ENCODE results near the gene DUOXA1. TPM values are rescaled to one million over a fixed set of nuclear protein-coding genes. Genes with fewer than 3 reads are reported as not detected.

DUOXA1 gene
- total and polyA plus RNA-seq, 9 of the 15 experiments (the other 6 are each of a cell fraction or from before 2014, with no cell fraction given), result 0.17 to 0.74 (median 0.24) TPM; not detected in 6

DNA sequence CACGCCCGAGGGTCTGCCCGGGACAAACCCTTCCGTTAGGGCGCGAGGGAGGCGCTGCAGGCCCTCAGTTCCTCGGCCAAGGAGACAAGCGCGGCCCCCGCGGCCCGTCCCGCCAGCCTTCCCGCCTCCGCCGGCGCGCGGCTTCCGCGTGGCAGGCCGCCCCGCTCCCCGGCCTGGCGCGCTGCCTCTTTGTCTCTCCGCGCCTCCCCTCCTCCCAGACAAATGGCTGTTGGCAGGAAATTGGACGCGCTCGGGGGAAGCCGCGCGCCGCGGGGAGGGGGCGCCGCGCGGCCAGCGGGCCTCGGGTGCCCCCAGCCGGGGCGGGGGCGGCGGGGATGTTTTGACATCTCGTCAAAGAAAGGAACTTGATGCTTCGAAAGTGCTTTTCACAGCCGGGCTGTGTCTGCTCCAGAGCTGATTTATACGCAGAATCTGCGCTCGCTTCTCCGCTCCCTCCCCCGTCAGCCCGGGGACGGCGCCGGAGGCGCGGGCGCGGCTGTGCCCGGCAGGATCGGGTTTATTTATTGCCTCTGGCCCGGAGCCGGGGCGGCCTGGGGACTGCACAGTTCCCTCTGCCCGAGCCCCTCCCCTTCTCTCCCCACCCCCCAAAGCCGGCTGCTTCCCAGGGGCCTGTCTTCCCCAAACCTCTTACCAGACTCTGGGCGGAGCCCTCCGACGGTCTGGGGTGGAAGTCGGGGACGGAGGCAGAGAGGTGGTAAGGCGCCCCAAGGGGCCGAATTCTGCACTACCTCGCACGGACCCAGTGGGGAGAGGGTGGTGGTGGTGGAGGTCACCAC is 37.4 kb upstream of the DUOXA1 start (continued):
- TF ChIP-seq PCBP1 (IDR thresholded peaks at IDR 0.05; ENCODE audit: low read depth, low read length, poor library complexity, severe bottlenecking), result peak; percentile 77
- peak; percentile 47; the same call in 1 of the 2 replicates for TF ChIP-seq SIN3B (IDR thresholded peaks at IDR 0.05; ENCODE audit: low read depth)
- 0 out of 2 replicates have a peak, but pooled peaks have one; percentile 31 for TF ChIP-seq HDAC2 (IDR thresholded peaks at IDR 0.05)
- TF ChIP-seq PML (IDR thresholded peaks at IDR 0.05; ENCODE audit: low read length), result peak; percentile 25; the same call in 1 of the 2 replicates
- TF ChIP-seq ATF7 (IDR thresholded peaks at IDR 0.05), result 0 out of 2 replicates have a peak, but pooled peaks have one; percentile 11
- peak in 1 of 2 experiments; percentile 11; a peak in 1 of 4 replicates for TF ChIP-seq RCOR1 (IDR thresholded peaks at IDR 0.05; ENCODE audit: borderline replicate concordance in 1 of 2, low read depth in 2 of 2, low read length in 2 of 2)
- no peak for TF ChIP-seq ZNF699 (CRISPR knock-in tag; IDR thresholded peaks at IDR 0.05; ENCODE audit: insufficient replicate concordance)
- peak; percentile 63 for TF ChIP-seq POLR2B (IDR thresholded peaks at IDR 0.05; ENCODE audit: low read depth, partially characterized antibody)
- no peak for TF ChIP-seq ZNF124 (CRISPR knock-in tag; IDR thresholded peaks at IDR 0.05)
- no peak for TF ChIP-seq NUFIP1 (IDR thresholded peaks at IDR 0.05; ENCODE audit: partially characterized antibody)
- TF ChIP-seq ZNF175 (CRISPR knock-in tag; IDR thresholded peaks at IDR 0.05; ENCODE audit: low read depth), result no peak
- TF ChIP-seq, protein P1, sequence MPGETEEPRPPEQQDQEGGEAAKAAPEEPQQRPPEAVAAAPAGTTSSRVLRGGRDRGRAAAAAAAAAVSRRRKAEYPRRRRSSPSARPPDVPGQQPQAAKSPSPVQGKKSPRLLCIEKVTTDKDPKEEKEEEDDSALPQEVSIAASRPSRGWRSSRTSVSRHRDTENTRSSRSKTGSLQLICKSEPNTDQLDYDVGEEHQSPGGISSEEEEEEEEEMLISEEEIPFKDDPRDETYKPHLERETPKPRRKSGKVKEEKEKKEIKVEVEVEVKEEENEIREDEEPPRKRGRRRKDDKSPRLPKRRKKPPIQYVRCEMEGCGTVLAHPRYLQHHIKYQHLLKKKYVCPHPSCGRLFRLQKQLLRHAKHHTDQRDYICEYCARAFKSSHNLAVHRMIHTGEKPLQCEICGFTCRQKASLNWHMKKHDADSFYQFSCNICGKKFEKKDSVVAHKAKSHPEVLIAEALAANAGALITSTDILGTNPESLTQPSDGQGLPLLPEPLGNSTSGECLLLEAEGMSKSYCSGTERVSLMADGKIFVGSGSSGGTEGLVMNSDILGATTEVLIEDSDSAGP (CRISPR knock-in tag; IDR thresholded peaks at IDR 0.05), result no peak
- TF ChIP-seq, protein P2, sequence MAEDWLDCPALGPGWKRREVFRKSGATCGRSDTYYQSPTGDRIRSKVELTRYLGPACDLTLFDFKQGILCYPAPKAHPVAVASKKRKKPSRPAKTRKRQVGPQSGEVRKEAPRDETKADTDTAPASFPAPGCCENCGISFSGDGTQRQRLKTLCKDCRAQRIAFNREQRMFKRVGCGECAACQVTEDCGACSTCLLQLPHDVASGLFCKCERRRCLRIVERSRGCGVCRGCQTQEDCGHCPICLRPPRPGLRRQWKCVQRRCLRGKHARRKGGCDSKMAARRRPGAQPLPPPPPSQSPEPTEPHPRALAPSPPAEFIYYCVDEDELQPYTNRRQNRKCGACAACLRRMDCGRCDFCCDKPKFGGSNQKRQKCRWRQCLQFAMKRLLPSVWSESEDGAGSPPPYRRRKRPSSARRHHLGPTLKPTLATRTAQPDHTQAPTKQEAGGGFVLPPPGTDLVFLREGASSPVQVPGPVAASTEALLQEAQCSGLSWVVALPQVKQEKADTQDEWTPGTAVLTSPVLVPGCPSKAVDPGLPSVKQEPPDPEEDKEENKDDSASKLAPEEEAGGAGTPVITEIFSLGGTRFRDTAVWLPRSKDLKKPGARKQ (CRISPR knock-in tag; IDR thresholded peaks at IDR 0.05), result no peak
- TF ChIP-seq ZNF41 (CRISPR knock-in tag; conservative IDR thresholded peaks at IDR 0.05), result no peak
- TF ChIP-seq RBM22 (IDR thresholded peaks at IDR 0.05; ENCODE audit: low read depth, low read length, poor library complexity, severe bottlenecking), result peak; percentile 34
- TF ChIP-seq, protein P3, sequence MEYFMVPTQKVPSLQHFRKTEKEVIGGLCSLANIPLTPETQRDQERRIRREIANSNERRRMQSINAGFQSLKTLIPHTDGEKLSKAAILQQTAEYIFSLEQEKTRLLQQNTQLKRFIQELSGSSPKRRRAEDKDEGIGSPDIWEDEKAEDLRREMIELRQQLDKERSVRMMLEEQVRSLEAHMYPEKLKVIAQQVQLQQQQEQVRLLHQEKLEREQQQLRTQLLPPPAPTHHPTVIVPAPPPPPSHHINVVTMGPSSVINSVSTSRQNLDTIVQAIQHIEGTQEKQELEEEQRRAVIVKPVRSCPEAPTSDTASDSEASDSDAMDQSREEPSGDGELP (CRISPR knock-in tag; IDR thresholded peaks at IDR 0.05; ENCODE audit: borderline replicate concordance), result peak; percentile 59; the same call in 1 of the 2 replicates
- no peak for TF ChIP-seq IRF2 (CRISPR knock-in tag; IDR thresholded peaks at IDR 0.05)
- TF ChIP-seq, protein P4, sequence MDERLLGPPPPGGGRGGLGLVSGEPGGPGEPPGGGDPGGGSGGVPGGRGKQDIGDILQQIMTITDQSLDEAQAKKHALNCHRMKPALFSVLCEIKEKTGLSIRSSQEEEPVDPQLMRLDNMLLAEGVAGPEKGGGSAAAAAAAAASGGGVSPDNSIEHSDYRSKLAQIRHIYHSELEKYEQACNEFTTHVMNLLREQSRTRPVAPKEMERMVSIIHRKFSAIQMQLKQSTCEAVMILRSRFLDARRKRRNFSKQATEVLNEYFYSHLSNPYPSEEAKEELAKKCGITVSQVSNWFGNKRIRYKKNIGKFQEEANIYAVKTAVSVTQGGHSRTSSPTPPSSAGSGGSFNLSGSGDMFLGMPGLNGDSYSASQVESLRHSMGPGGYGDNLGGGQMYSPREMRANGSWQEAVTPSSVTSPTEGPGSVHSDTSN (CRISPR knock-in tag; IDR thresholded peaks at IDR 0.05; ENCODE audit: low read depth), result no peak
- TF ChIP-seq, protein P4 (tag; conservative IDR thresholded peaks at IDR 0.05; ENCODE audit: low read depth), result peak; percentile 35; the same call in 1 of the 2 replicates
- 0 out of 2 replicates have a peak, but pooled peaks have one; percentile 67 for TF ChIP-seq GTF2E2 (tag; IDR thresholded peaks at IDR 0.05)
- TF ChIP-seq CTBP1 (IDR thresholded peaks at IDR 0.05; ENCODE audit: borderline replicate concordance), result 0 out of 2 replicates have a peak, but pooled peaks have one; percentile 53
